ENCODE measurements around the gene ZNF274.

The ZNF274 gene

DNA sequence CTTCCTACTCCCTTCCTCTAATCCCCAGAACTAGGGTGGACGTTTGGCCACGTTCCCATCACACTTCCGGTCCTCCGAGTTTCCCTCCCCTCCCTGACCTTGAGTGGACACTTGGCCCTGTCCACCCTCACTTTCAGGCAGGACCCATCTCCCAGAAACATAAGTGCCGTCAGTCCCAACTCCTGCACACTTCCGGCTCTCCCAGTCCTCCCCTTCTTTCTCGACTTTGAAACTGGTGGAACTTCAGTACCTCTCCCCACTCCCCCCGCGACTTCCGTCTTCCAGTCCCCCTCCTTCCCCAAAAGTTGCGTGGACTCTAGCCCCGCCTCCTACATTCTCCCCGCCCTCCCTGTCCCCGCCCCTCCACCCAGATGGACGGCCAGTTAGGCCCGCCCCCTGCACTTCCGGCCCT is 278 bp upstream of the ZNF274 start:
- DNase-seq (ENCODE audit: low read depth), result no peak
- TF ChIP-seq, protein P1, sequence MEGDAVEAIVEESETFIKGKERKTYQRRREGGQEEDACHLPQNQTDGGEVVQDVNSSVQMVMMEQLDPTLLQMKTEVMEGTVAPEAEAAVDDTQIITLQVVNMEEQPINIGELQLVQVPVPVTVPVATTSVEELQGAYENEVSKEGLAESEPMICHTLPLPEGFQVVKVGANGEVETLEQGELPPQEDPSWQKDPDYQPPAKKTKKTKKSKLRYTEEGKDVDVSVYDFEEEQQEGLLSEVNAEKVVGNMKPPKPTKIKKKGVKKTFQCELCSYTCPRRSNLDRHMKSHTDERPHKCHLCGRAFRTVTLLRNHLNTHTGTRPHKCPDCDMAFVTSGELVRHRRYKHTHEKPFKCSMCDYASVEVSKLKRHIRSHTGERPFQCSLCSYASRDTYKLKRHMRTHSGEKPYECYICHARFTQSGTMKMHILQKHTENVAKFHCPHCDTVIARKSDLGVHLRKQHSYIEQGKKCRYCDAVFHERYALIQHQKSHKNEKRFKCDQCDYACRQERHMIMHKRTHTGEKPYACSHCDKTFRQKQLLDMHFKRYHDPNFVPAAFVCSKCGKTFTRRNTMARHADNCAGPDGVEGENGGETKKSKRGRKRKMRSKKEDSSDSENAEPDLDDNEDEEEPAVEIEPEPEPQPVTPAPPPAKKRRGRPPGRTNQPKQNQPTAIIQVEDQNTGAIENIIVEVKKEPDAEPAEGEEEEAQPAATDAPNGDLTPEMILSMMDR (IDR thresholded peaks at IDR 0.05; ENCODE audit: low read depth, low read length, missing control alignments), result no peak
- peak overlapping the region; percentile 88 for H3K4me3 ChIP-seq (ENCODE audit: low read depth, low read length)

GRCh38 chr19:58183817-58184215 is 955 bp downstream of the ZNF274 start:
- peak overlapping the region; percentile 88 for H3K4me3 ChIP-seq (ENCODE audit: low read depth, low read length)

GRCh38 chr19:58196901-58197616 is 14.2 kb downstream of the ZNF274 start:
- TF ChIP-seq, protein P1 (IDR thresholded peaks at IDR 0.05; ENCODE audit: low read depth, low read length, missing control alignments), result no peak
- H3K4me3 ChIP-seq (ENCODE audit: low read depth, low read length), result no peak overlapping the region
- no peak for DNase-seq (ENCODE audit: low read depth)

More at GRCh38 chr19:58183817-58184215, 955 bp downstream of the ZNF274 start:
- TF ChIP-seq, protein P1 (IDR thresholded peaks at IDR 0.05; ENCODE audit: low read depth, low read length, missing control alignments), result no peak
- no peak for DNase-seq (ENCODE audit: low read depth)

DNA sequence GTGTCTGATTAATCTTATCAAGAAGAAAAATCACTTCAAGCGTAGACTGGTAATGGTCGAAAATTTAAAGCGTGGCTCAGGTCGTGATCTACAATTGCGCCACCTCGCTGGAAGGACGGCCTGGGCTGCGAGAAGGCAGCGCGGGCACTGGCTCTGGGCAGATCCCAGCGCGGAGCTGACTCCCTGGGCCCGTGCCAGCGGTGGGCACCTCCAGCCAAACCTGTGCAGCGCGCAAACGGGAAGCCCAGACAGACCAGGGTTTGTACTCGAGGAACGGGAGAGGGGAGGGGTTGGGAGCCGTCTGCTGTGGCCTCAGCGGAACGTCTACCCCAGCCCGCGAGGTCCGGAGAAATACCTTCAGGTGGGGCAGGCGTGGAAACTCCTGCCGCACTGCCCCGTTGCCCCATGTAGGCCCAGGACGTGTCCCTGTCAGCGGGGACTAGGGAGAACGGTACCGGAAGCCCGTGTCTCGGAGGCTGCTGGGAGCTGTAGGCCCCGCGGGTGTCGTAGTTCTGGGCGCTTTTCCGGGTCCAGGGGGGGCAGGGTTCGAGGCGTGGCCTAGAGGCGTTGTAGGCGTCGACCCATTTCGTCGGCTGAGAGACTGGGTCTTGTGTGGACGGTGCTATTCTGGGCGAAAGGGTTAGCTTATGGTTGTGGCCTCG is 21.1 kb downstream of the ZNF274 start:
- DNase-seq (ENCODE audit: low read depth), result no peak
- no peak overlapping the region for H3K4me3 ChIP-seq (ENCODE audit: low read depth, low read length)

GRCh38 chr19:58204566-58204965 is 21.7 kb downstream of the ZNF274 start:
- TF ChIP-seq, protein P1 (IDR thresholded peaks at IDR 0.05; ENCODE audit: low read depth, low read length, missing control alignments), result no peak
- no peak overlapping the region for H3K4me3 ChIP-seq (ENCODE audit: low read depth, low read length)
- no peak for DNase-seq (ENCODE audit: low read depth)

More for the DNA sequence above, 21.1 kb downstream of the ZNF274 start:
- TF ChIP-seq, protein P1 (IDR thresholded peaks at IDR 0.05; ENCODE audit: low read depth, low read length, missing control alignments), result no peak

DNA sequence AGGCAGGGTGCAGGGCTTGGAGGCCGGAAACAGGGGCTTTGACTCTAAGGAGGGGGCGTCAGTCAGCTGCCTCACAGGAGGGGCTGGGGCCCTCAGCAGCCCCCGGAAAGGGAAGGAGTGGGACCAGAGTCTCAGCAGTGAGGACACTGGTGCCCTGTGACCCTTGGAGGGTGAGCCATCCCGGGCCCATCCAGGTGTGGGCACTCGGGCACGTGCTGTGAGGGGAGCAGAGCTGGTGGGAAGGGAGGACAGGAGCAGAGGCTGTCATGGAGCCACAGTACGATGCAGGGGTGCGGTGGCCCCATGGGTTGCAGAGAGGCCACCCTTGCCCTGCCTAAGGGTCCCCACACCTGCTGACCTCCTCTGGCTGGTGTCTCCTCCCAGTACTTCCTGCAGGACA is 26.7 kb downstream of the ZNF274 start:
- no peak for DNase-seq (ENCODE audit: low read depth)
- no peak overlapping the region for H3K4me3 ChIP-seq (ENCODE audit: low read depth, low read length)
- TF ChIP-seq, protein P1 (IDR thresholded peaks at IDR 0.05; ENCODE audit: low read depth, low read length, missing control alignments), result no peak

All from GM12864 (cell line).